Epithelial cell of proximal tubule (primary cell): ENCODE measurements around the gene CGGBP1. TPM values are rescaled to one million over a fixed set of nuclear protein-coding genes. Genes with fewer than 3 reads are reported as not detected.
"Not testable (repeated sequence)": the region's sequence is repeated elsewhere in the genome, so short reads cannot be mapped to it uniquely, and the experiment has no call there.

ENCODE experiments used
- DNase-seq: peaks from one replicate; pipeline ENCODE4 v3.0.0-alpha.2; 2011; ENCODE audit warnings: low read depth
- H3K4me3 ChIP-seq: 2 replicates; pipeline ENCODE4 v1.5.1; 2011; ENCODE audit warnings: low read depth, mild to moderate bottlenecking, low read length
- total RNA-seq: library from RNA; depleted of rRNA; stranded (reverse); fragments of >200 nt; gene quantifications from 2 replicates; pipeline ENCODE4 v1.2.3, GENCODE V29; 2015
- TF ChIP-seq, protein P1 (sequence below): conservative IDR thresholded peaks from 2 replicates; pipeline ENCODE4 v1.5.1; 2012; ENCODE audit warnings: low read depth, mild to moderate bottlenecking, low read length

CGGBP1 gene
- total RNA-seq, 1 donor from 2014 or later = 34.8 TPM

DNA sequence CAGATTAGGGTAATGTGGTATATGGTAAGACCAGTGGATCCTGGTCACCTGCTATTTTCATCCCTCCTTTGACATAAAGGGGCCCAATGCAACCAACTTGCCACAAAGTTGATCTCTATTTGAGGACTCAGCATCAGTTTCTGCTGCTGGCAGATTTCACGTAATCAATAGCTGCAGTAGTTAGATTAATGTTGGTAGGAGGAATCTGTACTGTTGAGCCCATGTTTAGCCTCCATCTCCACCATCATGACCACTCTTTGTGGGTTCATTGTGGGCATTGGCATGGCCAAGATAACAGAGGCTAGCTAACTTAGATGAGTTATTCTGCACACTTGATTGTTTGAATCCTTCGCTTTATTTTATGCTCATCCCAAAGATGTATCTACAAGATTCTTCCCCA, 29.9 kb downstream of the CGGBP1 start:
- H3K4me3 ChIP-seq = no peak overlapping the region
- DNase-seq = no peak
- TF ChIP-seq, protein P1, sequence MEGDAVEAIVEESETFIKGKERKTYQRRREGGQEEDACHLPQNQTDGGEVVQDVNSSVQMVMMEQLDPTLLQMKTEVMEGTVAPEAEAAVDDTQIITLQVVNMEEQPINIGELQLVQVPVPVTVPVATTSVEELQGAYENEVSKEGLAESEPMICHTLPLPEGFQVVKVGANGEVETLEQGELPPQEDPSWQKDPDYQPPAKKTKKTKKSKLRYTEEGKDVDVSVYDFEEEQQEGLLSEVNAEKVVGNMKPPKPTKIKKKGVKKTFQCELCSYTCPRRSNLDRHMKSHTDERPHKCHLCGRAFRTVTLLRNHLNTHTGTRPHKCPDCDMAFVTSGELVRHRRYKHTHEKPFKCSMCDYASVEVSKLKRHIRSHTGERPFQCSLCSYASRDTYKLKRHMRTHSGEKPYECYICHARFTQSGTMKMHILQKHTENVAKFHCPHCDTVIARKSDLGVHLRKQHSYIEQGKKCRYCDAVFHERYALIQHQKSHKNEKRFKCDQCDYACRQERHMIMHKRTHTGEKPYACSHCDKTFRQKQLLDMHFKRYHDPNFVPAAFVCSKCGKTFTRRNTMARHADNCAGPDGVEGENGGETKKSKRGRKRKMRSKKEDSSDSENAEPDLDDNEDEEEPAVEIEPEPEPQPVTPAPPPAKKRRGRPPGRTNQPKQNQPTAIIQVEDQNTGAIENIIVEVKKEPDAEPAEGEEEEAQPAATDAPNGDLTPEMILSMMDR = no peak

DNA sequence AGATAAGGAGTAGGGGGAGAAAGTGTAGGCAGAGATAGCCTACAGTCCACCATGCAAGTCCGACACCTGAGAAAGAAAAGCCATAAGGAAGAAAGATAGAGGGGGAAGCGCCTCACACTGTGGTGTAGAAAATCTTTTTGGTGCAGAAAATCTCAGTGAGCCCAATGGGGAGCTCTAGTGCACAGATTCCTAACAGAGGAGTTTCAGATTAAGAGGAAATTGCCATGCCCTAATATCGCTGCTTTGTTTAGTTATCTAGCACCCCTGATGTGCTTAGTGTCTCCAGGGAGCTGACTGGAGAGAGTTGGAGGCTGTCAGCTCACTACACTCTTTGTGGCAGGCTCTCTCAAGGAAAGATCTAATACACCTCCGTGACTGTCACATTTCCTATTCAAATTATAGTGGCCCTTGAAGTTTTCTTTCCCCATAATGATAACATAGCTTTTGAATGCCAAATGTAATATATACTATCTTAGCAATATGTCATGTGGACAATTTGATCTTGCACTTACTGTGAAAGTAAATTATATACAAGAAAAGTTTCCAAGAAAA, 33.7 kb downstream of the CGGBP1 start:
- DNase-seq = no peak
- TF ChIP-seq, protein P1 = no peak
- H3K4me3 ChIP-seq = no peak overlapping the region

DNA sequence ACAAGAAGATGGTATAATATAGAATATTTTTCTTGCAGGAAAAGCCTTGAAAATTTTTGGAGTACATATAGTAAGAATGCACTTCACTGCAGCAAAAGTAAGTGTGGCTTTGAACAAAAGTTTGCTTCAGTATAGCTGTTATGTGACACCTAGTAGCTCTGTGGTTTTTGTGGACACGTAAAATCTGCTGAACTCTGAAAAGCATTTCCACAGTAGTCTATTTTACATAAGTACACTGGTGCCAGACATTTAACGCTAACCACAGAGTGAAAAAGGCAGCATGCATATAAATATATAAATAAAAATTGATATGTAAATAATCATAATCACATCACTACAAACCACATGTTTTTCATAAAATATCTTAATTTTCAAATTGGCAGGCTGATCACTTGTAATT, 39.8 kb downstream of the CGGBP1 start:
- no peak overlapping the region for H3K4me3 ChIP-seq
- DNase-seq = no peak
- TF ChIP-seq, protein P1 = no peak

DNA sequence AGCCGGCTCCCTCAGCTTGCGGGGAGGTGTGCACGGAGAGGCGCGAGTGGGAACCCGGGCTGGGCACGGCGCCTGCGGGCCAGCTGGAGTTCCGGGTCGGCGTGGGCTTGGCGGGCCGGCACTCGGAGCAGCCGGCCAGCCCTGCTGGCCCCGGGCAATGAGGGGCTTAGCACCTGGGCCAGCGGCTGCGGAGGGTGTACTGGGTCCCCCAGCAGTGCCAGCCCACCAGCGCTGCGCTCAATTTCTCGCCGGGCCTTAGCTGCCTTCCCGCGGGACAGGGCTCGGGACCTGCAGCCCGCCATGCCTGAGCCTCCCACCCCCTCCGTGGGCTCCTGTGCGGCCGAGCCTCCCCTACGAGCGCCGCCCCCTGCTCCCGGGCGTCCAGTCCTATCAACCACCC, 43.1 kb downstream of the CGGBP1 start:
- DNase-seq, H3K4me3 ChIP-seq: not testable (repeated sequence)

DNA sequence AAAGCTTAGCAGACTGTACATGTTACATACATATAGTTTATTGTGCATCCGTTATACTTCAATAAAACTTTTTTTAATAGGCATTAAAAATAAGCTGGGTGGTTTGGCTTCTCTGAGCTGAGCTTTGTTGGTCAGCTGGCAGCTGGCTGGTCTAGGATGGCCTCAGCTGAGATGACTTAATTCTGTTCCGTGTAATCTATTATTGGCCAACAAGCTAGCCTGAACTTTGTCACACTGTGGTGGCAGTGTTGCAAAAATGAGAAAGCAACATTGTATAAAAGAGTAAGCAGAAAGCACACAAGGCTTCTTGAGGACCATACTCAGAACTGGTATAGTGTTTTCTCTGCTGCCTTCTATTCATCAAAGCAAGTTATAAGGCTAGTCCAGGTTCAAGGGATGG, 45.2 kb downstream of the CGGBP1 start:
- TF ChIP-seq, protein P1 = no peak
- no peak for DNase-seq
- no peak overlapping the region for H3K4me3 ChIP-seq

DNA sequence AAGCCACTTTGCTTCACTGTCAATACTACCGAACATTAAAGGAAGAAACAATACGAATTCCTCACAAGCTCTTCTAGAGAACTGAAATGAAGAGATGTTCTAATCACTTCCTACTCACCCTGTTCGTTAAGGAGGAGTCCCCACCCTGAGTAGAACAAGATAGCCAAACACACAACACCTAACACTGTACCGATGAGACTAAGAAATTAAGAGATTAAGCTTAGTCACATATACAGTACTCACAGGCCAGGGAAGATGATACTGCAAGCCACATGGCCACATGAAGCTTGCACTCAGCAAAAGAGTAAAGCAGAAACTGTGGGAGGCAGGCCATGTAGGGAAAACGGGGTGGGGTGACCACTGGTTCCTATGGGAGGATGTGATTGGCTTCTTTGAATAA, 48.0 kb downstream of the CGGBP1 start:
- H3K4me3 ChIP-seq = no peak overlapping the region
- TF ChIP-seq, protein P1 = no peak
- DNase-seq = no peak

DNA sequence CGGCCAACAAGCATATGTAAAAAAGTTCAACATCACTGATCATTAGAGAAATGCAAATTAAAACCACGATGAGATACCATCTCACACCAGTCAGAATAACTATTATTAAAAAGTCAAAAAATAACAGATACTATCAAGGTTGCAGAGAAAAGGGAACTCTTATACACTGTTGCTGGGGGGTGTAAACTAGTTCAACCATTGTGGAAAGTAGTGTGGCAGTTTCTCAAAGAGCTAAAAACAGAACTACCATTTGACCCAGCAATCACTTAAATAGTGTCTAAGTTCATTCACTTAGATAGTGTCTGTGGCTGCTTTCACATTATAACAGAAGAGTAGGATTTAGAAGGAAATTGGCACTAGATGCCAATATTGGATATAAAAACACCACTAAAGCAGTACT, 49.7 kb downstream of the CGGBP1 start:
- TF ChIP-seq, protein P1 = no peak
- H3K4me3 ChIP-seq = no peak overlapping the region
- no peak for DNase-seq

DNA sequence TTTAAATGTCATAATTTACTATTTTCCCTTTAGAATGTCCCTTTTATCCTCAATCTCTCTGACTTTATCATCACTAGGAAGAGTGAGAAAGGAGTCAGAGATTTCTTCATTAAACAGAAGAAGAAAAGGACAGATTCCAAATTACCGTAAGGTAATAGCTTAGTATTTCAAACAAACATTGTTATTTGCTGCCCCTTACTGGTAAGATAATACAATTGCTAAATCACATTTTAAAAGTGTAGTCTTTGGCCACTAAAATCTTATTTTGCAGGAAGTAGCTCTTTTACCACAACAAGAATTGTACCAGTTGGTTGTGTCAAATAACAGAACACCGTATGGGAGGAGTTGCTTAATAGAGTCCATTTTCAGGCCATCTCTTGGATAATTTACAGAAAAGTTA, 53.7 kb downstream of the CGGBP1 start:
- DNase-seq = no peak
- TF ChIP-seq, protein P1 = no peak
- no peak overlapping the region for H3K4me3 ChIP-seq
